Activated CD4-positive, alpha-beta T cell treated with anti-CD3 and anti-CD28 coated beads, Interleukin-10, Interleukin-2, amounts not matched to agents 100 ng/mL and 50 ng/mL, durations not matched to agents 16 hours and 8 hours (primary cell): Measurements from ENCODE around the gene PGA4.

ENCODE experiments used
- DNase-seq: peaks from one replicate; pipeline ENCODE4 v3.0.0-alpha.2; 2020

PGA4 gene

DNA sequence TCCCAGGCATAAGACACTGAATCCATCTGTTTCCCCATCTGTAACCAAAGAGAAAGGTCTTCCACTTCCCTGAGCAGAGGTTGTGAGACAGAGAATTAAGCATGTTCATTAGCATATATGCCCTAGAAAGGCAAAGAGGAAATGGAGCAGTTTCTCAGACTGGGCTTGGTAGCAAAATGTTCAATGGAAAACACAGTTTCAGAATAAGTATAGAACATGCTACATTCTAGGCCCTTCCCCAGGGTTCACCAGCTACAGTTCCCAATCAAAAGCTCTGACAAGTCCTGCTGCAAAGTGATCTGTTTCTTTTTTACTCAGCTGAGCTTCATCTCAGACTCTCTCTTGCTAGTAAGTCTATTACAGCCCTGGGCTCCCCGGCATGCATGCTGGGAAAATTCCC lies 30.2 kb downstream of the PGA4 start:
- peak; percentile 19 for DNase-seq

GRCh38 chr11:61254403-61255025 lies 32.4 kb downstream of the PGA4 start:
- peak; percentile 84 for DNase-seq

GRCh38 chr11:61256710-61257482 lies 34.7 kb downstream of the PGA4 start:
- no peak for DNase-seq

GRCh38 chr11:61258546-61258945 lies 36.4 kb downstream of the PGA4 start:
- DNase-seq = no peak

DNA sequence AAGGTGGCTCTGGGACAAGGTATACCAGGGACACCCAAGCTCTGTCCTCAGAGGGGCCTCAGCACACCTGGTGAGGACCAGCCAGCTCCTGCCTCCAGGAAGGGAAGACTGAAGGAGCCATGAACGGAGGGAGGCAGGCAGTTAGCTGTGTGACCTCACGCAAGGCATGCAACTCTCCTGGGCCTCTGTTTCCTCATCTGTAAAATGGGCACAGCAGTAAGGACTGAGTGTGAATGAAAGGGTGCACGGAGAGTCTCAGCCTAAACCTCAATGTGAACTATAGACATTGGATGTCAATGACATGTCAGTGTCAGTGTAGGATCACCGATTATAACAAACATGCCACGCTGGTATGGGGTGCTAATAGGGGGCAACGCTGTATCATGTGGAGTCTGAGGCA lies 37.2 kb downstream of the PGA4 start:
- DNase-seq = no peak

DNA sequence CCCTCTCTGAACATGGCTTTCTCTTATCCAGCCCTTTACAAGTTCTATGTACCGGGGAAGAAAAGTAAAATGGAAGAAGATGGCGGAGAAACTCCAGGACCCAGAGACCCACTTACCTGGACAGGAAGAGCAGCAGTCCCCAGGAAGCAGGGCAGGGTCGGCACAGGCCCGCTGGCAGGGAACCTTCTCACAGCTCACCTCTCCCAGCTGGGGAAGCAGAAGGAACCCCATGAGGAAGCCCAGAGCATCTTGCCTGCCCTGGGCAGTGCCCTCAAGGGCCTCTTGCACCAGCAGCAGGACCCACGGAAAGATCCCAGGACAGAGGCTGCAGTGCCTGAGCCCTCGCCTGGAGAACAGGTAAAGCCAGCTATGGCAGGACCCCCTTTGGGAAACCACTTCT lies 42.2 kb downstream of the PGA4 start:
- no peak for DNase-seq

DNA sequence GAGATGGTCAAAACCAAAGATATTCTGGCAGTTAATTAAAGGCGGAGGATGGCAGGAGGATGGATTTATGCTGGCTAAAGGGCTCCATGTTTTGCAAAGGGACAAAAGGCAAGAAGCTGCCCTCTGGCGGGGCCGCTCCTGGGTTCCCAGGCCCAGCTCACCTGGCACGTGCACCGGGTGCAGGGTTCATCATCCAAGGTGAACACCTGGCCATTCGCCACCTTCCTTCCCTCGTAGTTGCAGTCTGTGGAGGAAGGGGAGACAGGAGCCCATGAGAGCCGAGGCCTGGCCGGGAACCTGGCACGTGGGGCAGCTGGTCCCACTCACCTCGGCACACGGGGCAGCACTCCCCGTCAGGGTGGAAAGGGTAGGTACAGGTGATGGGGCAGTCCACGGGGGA lies 42.6 kb downstream of the PGA4 start:
- DNase-seq = no peak

- DNase-seq = no peak
Observed at GRCh38 chr11:61265357-61265756, 43.2 kb downstream of the PGA4 start.

DNA sequence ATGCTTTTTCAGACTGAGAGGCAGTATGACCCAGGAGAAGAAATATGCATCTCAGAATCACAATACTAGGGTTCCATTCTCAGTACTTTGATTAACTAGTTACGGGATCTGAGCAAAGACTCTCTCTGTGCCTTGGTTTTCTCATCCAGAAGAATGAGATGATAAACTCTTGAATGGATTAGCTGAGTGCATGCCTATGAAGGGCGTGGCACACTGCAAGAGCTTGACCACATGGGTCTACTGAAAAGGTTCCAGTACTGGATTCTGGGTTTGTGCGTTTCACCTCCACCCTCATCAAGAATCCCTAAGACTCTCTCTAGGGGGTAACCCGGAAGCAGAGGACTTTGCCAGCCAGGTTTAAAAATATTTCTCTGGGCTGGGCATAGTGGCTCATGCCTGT lies 44.5 kb downstream of the PGA4 start:
- no peak for DNase-seq

GRCh38 chr11:61267437-61267841 lies 45.3 kb downstream of the PGA4 start:
- DNase-seq = no peak

- no peak for DNase-seq
Observed at GRCh38 chr11:61268588-61269250, 46.6 kb downstream of the PGA4 start.

- DNase-seq = peak; percentile 89
Observed at GRCh38 chr11:61270354-61271076, 48.4 kb downstream of the PGA4 start.

DNA sequence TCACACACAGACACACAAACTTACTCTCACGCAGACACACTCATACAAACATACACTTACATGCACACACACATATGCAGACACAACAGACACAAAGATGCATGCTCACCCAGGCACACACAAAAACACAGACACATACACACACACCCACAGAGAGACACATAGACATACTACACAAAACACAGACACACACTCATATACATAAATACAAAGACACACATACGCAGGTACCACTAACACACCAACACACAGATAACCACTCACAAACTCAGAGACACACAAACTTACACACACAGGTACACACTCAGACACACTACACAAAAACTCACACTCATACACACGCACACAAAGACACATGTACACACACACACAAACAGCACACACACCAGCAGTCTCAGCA lies 50.6 kb downstream of the PGA4 start:
- DNase-seq = no peak

- no peak for DNase-seq
Observed at GRCh38 chr11:61273178-61274078, 51.3 kb downstream of the PGA4 start.

DNA sequence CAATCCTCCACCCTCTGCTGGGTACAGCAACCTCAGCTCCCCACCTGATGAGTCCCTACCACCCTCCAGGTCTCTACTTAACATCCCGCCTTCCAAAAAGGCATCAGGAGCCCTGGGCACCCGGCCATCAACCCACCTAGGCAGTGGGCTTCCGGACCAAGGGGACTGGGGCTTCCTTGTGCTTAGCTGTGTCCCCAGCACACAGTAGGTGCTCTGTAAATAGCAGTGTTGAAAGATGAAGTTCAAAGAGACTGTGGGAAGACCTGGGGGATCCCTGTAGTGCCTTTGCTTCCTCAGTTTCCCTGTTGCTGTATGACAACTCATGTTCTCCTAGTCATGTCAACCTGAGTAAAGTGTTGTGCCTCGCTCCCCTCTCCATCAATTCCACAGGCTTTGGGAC lies 51.9 kb downstream of the PGA4 start:
- DNase-seq = no peak

DNA sequence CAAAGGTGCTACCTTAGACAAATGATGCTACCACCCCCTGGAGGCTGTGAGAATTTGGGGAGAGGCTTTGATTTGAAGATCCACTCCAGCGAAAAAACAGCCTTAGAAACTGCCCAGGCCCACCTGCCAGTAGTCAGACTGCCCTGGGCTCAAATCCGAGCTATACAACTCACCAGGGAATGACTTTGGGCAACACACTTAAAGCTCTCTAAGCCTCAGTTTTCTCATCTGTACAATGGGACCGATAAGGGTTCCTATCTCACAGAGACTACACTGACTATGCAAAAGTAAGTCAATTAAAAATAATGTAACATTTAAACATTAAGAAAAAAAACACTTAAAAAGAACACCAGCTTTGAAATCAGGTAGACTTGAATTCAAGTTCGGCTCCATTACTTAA lies 53.0 kb downstream of the PGA4 start:
- no peak for DNase-seq

GRCh38 chr11:61277186-61278000 lies 55.2 kb downstream of the PGA4 start:
- DNase-seq = no peak

DNA sequence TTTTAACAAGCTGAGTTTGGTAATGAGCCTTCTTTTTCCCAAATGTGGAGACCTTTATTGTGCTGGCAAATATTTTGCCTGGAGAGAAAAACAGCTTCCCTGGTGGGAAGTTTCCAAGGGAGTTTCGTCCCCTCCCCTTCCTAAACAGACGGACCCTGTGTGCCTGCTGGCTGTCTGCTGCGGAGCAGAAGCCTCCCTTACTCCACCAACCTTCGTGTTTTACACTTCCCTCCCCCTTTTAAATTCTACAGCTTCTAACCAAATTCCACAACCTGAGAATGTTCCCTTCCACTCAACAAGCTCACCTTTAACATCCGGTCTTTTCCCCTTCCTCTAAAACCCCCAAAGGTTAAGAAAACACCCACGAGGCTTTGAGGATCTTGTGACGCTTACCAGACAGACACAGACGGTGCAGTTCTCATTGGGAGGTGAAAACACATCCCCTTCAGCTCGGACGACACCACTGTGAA lies 55.9 kb downstream of the PGA4 start:
- no peak for DNase-seq

DNA sequence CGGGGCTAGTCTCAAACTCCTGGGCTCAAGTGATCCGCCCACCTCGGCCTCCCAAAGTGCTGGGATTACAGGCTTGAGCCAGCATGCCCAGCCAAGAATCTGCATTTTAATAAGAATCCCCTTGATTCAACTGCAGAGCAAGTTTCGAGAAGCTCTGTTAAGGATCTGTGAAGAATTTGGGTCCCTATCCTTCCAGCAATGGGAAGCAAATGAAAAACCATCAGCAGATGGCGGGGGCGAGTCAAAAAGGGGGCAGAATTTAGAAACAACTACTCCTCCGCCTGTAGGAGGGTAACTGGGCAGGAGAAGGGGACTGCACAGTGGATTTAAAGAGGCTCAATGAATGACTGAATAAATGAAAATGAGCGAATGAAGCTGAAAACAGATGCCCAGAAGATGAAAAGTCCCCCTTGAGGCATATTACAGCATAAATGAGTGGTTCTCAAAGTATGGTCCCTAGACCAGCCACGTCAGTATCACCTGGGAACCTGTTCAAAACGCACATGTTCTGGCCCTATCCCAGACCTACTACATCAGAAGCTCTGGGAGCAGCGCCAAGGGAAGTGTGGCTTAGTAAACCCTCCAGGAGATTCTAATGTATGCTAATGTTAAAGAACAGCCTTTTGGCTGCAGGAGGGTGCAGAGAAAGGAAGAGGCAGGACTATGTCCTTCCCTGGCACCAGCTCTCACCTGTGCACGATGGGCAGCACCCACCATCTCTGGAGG lies 58.0 kb downstream of the PGA4 start:
- no peak for DNase-seq

- no peak for DNase-seq
Observed at GRCh38 chr11:61280883-61281580, 58.9 kb downstream of the PGA4 start.
